Esophagus squamous epithelium (tissue), 4 donors: ENCODE data around the gene CAP1.

Source experiments
- POLR2A ChIP-seq, 4 donors: fragments of 450-650 bp; IDR thresholded peaks; one replicate each; pipeline ENCODE4 v1.6.1; 2017; ENCODE audit warnings: antibody characterized with exemption in 4 of 4, mild to moderate bottlenecking in 4 of 4, moderate library complexity in 3 of 4
- TF ChIP-seq, protein P1 (sequence below), 6 experiments: fragments of 450-650 bp in 4 of 6; fragments of 200-600 bp in 2 of 6; sonication (generic) in 2 of 6; IDR thresholded peaks; one replicate each; pipeline ENCODE4 v1.5.1; 2016 to 2019; ENCODE audit warnings: antibody characterized with exemption in 6 of 6, mild to moderate bottlenecking in 4 of 6, moderate library complexity in 4 of 6

DNA sequence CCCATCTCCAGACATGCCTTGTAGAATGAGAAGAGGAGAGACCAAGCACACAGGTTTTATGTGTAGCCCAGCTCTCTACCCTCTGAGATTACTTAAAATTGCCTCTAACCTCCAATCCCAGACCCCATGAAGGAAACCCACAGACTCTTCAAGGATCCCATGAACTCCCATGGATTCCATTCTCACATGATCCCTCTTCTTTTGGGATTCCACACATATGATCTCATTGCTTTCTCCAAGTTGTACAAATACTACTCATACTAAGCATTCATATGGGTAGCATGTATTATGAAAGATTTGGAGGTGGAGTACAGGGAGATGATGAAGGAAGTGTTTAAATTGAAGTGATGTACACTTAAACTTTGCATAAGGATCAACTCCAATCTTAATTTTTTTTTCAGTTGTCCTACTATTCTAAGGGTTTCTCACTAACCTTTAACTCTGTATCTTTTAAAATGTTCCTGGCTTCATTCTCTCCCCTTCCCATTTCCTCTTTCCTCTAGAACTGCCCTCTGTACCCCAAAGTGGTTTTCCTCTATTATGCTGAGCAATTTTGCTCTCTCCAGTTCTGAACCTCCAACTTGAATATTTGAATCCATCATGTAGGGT, 44.0 kb upstream of the CAP1 start:
- TF ChIP-seq, protein P1, sequence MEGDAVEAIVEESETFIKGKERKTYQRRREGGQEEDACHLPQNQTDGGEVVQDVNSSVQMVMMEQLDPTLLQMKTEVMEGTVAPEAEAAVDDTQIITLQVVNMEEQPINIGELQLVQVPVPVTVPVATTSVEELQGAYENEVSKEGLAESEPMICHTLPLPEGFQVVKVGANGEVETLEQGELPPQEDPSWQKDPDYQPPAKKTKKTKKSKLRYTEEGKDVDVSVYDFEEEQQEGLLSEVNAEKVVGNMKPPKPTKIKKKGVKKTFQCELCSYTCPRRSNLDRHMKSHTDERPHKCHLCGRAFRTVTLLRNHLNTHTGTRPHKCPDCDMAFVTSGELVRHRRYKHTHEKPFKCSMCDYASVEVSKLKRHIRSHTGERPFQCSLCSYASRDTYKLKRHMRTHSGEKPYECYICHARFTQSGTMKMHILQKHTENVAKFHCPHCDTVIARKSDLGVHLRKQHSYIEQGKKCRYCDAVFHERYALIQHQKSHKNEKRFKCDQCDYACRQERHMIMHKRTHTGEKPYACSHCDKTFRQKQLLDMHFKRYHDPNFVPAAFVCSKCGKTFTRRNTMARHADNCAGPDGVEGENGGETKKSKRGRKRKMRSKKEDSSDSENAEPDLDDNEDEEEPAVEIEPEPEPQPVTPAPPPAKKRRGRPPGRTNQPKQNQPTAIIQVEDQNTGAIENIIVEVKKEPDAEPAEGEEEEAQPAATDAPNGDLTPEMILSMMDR (IDR thresholded peaks at IDR 0.05): no peak
- TF ChIP-seq POLR2A (IDR thresholded peaks at IDR 0.05): no peak
